Measurements from ENCODE around the gene CAMK2N1. TPM values are rescaled to one million over a fixed set of nuclear protein-coding genes. Genes with fewer than 3 reads are reported as not detected.

CAMK2N1 gene
- polyA plus RNA-seq, 3 donors: not detected

- Histone ChIP-seq H3K4me2 (replicated peaks; ENCODE audit: extremely low read depth, low read length, poor library complexity, severe bottlenecking) (no peak overlapping the region), H3K4me3 (replicated peaks in 1 of 3; ENCODE audit: low read depth in 2 of 3, low read length in 3 of 3) (no peak overlapping the region), H3K27me3 (ENCODE audit: control insufficient read depth in 2 of 2, insufficient read depth in 2 of 2, low read length in 2 of 2) (no peaks in the 10 kb centered on the region), H3K4me1 (ENCODE audit: control insufficient read depth in 1 of 2, insufficient read depth in 2 of 2, low read length in 2 of 2) (no peaks in the 10 kb centered on the region), H2AFZ (ENCODE audit: insufficient read depth, low read depth, low read length, poor library complexity, severe bottlenecking) (no peak overlapping the region), H3K27ac (ENCODE audit: low read depth in 1 of 2, low read length in 2 of 2) (no peak overlapping the region), H4K20me1 (ENCODE audit: insufficient read depth, low read length) (no peaks in the 10 kb centered on the region), H3K9me3 (replicated peaks in 1 of 2; ENCODE audit: control insufficient read depth in 1 of 2, insufficient read depth in 1 of 2, low read length in 2 of 2) (no peaks in the 10 kb centered on the region), H3K79me2 (ENCODE audit: insufficient read depth, low read length) (no peaks in the 10 kb centered on the region), H3K9ac (ENCODE audit: insufficient read depth, low read length, poor library complexity, severe bottlenecking) (no peak overlapping the region), H3K36me3 (replicated peaks in 1 of 2; ENCODE audit: control insufficient read depth in 1 of 2, insufficient read depth in 2 of 2, low read length in 2 of 2) (no peaks in the 10 kb centered on the region)
- H3K27ac Mint-ChIP-seq: no peak overlapping the region
- H3K4me3 Mint-ChIP-seq: no peak overlapping the region
- H3K4me1 Mint-ChIP-seq: no peaks in the 10 kb centered on the region
- no peak for TF ChIP-seq CTCF (IDR thresholded peaks at IDR 0.05)
- H3K27me3 Mint-ChIP-seq (ENCODE audit: low read depth in 3 of 3): peaks cover 6 to 11% (median 9%) of the 10 kb centered on the region in 3 donors
- peaks cover 0 to 8% (median 4%) of the 10 kb centered on the region in 7 donors for H3K9me3 Mint-ChIP-seq
- DNase-seq: no peak
- 86% methylated on average over 9 of the region's 11 CpGs for WGBS (ENCODE audit: insufficient coverage)
- H3K36me3 Mint-ChIP-seq: no peaks in the 10 kb centered on the region
- intact Hi-C loops (cut with micrococcal nuclease): no loop called here
Observed at GRCh38 chr1:20443703-20444586, 42.1 kb downstream of the CAMK2N1 start.

GRCh38 chr1:20442920-20443625 is 42.9 kb downstream of the CAMK2N1 start:
- H3K9me3 Mint-ChIP-seq: peaks cover 0 to 8% (median 4%) of the 10 kb centered on the region in 7 donors
- no peak overlapping the region for H3K4me3 Mint-ChIP-seq
- WGBS (ENCODE audit: insufficient coverage): 87% methylated on average over 4 of the region's 5 CpGs

More at GRCh38 chr1:20442920-20443625, 42.9 kb downstream of the CAMK2N1 start:
- Histone ChIP-seq H3K4me2 (replicated peaks; ENCODE audit: extremely low read depth, low read length, poor library complexity, severe bottlenecking) (no peak overlapping the region), H3K4me3 (replicated peaks in 1 of 3; ENCODE audit: low read depth in 2 of 3, low read length in 3 of 3) (no peak overlapping the region), H3K36me3 (replicated peaks in 1 of 2; ENCODE audit: control insufficient read depth in 1 of 2, insufficient read depth in 2 of 2, low read length in 2 of 2) (no peaks in the 10 kb centered on the region), H3K79me2 (ENCODE audit: insufficient read depth, low read length) (no peaks in the 10 kb centered on the region), H3K4me1 (ENCODE audit: control insufficient read depth in 1 of 2, insufficient read depth in 2 of 2, low read length in 2 of 2) (no peaks in the 10 kb centered on the region), H4K20me1 (ENCODE audit: insufficient read depth, low read length) (no peaks in the 10 kb centered on the region), H3K9ac (ENCODE audit: insufficient read depth, low read length, poor library complexity, severe bottlenecking) (no peak overlapping the region), H2AFZ (ENCODE audit: insufficient read depth, low read depth, low read length, poor library complexity, severe bottlenecking) (no peak overlapping the region), H3K9me3 (replicated peaks in 1 of 2; ENCODE audit: control insufficient read depth in 1 of 2, insufficient read depth in 1 of 2, low read length in 2 of 2) (no peaks in the 10 kb centered on the region), H3K27ac (ENCODE audit: low read depth in 1 of 2, low read length in 2 of 2) (no peak overlapping the region), H3K27me3 (ENCODE audit: control insufficient read depth in 2 of 2, insufficient read depth in 2 of 2, low read length in 2 of 2) (no peaks in the 10 kb centered on the region)
- no peak overlapping the region for H3K27ac Mint-ChIP-seq
- no peaks in the 10 kb centered on the region for H3K36me3 Mint-ChIP-seq
- no peak for DNase-seq
- TF ChIP-seq CTCF (IDR thresholded peaks at IDR 0.05): no peak
- peaks cover 6 to 9% (median 6%) of the 10 kb centered on the region in 3 donors for H3K27me3 Mint-ChIP-seq (ENCODE audit: low read depth in 3 of 3)
- H3K4me1 Mint-ChIP-seq: no peaks in the 10 kb centered on the region
- intact Hi-C loops (cut with micrococcal nuclease): no loop called here

Data from CD14-positive monocyte (primary cell).